GM21723 (cell line): Measurements from ENCODE around the gene KIAA0040.
A peak's percentile ranks its signal among the peaks of the same experiment; 100 is the strongest.

Source experiments
- ATAC-seq: cut with Tn5 transposase; IDR thresholded peaks from one replicate; pipeline ENCODE4 v1.9.1; 2021; ENCODE audit warnings: mild to moderate bottlenecking, moderate library complexity; ENCODE audit not compliant: unreplicated experiment

The KIAA0040 gene

DNA sequence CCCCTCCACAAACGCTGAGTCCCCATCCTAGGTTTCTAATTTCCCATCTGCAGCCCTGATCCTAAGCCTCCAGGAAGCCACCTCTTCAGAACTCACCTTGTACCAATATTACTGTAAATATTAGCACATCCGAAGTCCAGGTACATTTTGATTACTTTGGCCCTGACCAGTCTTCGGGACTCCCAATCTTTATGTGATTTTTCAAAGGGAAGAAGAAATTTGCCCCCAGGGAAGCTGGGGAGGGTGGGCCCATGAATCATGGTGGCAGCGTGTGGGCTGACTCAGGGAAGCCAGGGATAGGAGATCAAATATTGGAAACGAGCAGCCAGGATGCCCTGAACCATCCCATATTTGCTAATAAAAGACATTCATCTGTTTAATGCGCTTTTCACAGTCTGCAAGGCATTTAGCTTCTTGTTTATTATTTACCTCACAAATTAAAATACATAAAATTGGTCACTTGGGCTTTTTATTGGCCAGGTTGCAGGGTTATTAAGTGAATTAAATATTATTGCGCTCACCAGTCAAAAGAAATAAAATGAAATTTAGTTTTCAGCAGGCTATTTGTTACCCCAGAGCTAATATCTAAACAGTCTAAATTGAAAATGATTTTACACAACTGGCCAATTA is 46.6 kb downstream of the KIAA0040 start:
- ATAC-seq, result no peak

DNA sequence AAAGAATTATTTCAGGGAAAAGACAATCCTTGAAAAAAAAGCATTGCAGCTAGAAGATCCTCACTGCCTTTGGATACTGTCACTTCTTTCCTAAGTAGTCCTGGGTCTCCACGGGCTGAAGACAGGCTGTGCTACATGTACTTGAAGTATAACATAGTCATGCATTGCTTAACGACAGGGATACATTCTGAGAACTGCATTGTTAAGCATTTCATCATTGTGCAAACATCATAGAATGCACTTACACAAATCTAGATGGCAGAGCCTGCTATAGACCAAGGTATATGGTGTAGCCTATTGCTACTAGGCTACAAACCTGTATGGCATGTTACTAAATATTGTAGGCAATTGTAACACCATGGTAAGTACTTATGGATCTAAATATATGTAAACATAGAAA is 54.0 kb downstream of the KIAA0040 start:
- no peak for ATAC-seq

DNA sequence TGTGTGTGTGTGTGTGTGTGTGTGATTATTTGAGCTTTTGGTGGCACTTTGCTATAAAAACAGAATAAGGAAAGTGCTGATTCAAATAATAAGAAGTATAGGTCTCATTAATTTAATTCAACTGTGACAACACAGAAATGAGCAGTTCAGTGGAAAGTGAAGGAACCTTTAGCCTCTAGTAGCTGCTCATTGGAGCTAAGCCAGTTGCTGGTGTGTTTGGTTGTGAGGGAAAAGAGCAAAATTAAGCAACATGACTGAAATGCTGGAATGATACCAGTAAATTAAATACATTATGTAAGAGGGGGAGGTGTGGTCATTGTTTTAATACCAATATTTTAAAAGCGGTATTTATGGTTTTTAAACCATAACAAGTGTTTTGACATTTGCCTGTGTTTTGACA is 55.2 kb downstream of the KIAA0040 start:
- no peak for ATAC-seq

DNA sequence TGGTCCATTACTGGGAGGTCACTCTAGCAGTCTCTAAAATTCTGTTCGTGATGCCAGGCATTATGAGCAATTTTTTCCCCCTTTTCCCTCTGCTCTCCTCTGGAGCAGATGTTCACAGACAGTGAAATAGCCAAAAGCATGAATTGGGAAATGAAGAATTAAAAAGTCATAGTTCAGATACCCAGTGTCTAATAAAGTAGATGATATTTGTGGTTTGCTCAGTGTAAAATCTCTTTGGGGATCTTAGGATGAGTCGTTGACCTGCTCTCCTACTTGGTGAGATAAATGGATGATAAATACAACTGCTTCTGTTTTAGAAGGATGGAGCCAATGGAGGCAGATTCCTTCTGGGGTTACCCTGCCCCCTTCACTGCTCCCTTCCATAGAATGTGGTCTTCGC is 56.3 kb downstream of the KIAA0040 start:
- ATAC-seq, result no peak

DNA sequence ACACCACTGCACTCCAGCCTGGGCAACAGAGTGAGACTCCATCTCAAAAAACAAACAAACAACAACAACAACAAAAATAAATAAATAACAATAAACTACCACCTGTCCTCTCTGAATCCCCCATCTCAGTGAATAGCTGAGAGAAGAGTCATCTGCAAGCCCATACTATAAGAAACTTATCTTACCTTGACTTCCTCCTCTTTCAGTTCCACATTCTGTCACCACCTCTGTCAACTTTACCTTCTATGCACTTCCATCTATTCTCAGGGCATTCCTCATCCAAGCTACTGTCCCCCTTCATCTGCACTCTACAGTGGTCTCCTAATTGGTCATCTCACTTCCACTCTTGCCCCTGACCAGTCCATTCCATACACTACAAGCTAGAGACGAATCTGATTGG is 58.1 kb downstream of the KIAA0040 start:
- no peak for ATAC-seq

DNA sequence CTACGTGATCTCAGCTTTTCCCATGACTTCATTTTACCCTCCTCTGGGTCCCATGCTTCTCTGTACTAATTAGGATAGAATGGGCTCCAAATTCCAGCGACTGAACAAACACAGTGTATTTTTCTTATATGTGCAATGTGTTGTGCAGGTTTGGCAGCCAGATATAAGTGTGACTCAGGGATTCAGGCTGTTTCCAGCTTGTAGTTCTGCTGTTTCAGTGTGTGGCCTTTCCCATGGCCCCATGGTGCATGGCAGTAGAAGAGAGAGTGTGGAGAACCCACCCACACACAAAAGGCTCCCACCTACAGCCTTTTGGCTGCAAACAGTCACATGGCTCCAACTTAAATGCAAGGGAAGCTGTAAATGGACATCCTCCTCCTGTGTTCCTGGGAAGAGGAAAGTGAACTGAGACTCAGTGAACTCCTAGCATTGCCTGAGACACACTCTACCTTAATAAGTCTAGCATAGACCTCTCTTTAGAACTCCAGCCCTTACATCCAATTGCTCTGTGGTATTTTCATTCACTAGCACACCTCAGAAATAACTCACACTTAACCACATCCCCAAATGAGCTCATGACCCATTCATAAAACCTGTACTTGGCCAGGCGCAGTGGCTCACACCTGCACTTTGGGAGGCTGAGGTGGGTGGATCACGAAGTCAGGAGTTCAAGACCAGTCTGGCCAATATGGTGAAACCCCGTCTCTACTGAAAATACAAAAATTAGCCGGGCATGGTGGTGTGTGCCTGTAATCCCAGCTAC is 58.7 kb downstream of the KIAA0040 start:
- ATAC-seq, result peak; percentile 52

DNA sequence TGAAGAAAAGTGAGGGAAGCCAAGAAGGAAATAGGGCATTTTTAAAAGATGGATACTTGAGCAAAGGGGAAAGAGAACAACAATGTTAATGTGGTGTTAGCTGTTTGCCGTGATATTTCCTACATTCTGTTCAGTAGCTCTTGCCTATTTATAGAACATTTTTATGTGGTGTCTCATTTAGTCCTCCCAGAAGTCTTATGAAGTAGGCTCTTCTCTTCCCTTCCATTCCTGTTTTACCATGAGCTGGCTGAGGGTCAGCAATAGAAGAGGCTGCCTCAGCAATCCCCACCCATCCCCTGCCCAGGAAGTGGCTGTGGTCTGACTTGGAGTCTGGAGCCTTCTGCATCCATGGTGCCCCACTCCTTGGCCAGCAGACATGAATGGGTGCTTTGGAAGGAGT is 60.1 kb downstream of the KIAA0040 start:
- ATAC-seq, result no peak

DNA sequence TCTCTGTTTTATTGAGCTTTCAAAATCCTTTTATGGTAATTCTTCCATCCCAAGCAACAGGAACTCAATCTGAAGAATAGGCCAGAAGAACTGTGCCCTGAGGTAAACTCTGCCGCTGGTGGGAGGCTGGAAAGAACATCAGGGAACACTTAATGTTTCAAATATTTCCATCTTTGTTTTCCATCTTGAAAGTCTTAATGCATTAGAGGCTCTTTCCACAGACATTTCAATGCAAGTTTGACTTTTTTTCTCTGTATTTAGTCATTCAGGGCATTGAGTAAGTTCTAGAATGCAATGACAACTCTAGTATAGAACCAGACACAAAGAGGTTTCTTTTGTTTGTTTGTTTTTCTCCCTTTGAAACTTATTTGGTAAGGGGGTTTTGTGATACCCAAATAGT is 61.5 kb downstream of the KIAA0040 start:
- no peak for ATAC-seq

DNA sequence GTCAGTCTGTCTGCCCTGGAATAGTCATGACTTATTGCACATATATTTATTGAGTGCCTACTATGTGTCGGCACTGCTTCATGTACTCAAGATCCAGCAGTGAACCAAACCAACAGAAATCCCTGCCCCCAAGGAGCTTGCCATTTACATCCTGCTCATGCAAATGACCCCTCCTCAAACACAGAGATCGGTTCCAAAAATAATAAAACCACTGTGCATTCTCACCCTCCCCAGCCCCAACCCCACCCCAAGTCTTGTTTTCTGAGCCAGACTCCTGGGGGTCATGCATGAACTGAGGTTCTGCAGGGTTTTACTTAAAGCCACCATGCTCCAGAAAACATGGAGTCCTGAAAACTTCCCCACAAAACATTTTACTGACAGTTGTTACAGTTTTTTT is 61.9 kb downstream of the KIAA0040 start:
- peak; percentile 50 for ATAC-seq

DNA sequence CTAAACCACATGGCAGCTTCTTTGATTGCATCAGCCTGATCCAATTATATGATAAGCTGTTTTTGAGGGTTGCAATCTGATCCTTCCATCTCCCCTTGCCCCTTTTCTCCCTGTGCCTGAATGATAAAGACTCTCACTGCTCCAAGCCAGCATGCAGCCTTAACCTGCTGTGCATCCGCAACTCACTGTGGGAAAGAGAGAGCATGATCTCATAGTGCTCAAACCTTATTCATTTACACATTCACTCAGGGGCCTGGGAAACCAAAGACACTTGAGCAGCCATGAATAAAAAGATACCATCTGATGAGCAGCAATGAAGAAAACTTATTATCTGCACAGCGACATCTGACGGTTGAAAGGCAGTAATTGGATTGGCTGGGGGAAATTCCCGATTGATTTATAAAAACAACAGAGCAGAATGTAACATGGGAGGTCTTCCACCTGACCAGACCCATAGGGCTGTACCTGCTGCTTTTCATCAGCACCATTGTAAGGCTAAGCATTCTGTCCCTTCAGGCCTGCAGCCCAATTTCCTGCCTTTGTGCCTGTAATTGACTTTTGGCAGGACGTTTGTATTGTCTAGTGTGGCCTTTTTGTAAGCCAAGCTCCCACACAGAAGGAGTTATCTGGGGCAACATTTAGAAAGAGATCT is 62.5 kb downstream of the KIAA0040 start:
- ATAC-seq, result peak; percentile 7

DNA sequence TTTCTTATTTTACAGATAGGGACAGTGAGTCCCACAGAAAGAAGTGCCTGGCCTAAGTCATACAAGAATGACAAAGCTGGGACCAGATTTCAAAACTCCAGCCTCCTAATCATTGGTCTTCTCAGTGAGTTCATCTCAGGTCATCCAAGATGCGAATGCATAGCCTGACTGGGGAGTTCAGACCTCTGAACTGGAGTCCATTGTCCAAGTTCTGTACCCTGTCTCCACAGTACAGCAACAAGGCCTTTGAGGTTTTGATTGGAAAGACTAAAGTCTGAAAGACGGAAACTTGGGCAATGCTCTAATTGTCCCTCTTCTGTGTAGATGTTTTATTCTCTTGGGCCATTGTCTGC is 63.0 kb downstream of the KIAA0040 start:
- ATAC-seq, result no peak

DNA sequence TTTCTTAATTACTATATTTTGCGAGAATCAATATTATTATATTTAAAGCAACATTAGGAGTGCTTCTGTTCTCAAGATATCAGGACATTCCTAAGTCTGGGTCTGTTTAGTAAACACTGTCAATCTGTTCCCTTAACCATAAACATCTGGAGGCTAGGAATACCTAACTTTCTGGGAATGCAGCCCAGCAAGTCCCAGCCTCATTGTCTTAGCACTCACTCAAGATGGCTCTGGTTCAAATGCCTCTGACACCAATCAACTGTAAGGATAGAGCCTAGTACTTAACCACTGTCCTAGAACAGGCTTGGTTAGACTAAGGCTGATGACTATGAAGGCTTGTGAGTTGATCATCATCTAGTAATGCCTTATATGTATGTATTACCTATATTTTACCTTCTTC is 63.4 kb downstream of the KIAA0040 start:
- no peak for ATAC-seq

DNA sequence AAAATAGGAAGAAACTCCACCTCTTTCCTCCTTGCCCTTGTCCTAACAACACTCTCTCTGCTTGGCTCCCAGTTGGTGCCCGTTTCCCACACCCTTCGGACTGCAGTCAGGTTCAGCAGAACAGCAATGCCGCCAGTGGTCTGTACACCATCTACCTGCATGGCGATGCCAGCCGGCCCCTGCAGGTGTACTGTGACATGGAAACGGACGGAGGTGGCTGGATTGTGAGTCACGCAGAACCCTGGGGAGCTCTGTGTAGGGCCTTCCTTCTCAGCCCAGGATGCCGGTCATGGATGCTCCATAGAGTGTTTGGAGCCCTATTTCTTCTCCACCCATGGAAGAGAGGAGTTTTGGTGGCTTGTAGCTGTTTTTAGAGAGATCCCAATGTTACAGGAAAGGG is 64.1 kb downstream of the KIAA0040 start:
- ATAC-seq, result no peak

DNA sequence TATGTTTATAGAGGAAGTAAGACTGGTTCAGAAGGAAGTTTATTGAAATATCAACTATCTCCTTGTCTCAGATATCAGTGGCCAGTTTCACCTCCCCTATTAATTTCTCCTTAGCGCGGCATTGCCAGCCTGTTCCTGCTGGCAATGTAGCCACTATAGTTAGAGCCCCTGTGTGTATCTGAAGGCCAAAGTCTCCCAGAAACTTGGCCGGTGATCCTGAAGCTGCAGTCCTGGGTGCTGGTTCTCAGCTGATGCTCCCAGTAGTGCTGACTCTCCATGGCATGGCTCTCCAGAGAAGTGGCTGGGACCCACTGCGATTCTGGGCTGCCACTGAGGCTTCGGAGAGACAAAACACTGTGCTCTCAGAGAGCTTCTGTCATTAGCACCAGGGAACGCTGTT is 65.0 kb downstream of the KIAA0040 start:
- ATAC-seq, result no peak

DNA sequence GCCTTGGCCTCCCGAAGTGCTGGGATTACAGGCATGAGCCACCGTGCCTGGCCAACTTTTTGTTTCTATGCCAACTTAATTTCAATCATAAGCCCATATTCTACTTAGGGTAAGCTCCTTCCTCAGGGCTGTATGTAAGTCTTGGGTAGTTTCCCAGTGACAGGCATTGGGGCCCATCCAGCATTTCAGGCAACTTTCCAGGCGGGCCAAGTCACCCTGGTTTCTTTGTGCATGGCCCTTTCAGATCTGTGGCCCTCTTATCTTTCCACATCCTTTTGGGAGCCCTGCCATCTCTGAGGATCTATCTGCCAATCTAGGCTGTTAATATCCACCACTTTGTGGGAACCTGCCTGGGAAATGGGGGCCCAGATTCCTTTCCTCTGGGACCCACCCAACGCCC is 66.2 kb downstream of the KIAA0040 start:
- no peak for ATAC-seq

DNA sequence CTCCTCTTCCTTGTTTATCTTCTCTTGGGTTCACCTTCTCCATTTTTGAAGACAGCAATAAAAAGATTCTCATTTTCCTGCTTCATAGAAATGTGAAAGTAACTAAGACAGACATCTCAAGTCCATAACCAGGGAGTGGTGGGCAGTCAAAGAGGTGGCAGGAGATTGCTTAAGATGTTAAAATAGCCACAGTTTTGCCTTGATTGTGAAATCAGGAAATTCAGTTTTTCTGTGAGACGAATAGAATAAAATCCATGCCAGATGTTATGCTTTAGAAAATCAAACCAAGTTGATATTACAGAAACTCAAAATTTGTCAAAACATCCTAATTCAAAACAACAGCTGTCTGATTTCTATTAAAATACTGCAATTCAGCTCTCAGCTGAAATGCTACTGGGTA is 67.7 kb downstream of the KIAA0040 start:
- no peak for ATAC-seq

DNA sequence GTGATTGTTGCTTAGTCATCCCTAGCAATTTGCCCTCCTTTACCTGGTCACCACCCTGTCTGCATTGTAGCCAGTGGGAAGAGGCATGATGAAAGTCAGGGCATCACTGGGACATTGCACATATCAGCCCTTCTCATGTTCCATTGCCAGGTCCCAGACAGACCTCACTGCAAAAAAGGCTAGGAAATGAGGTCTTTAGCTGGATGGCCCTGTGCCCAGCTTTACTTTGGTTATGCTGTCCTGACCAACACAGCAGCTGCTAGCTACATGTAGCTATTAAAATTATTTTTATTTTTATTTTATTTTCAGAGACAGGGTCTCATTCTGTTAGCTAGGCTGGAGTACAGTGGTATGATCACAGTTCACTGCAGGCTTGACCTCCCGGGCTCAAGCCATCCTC is 72.1 kb downstream of the KIAA0040 start:
- no peak for ATAC-seq

DNA sequence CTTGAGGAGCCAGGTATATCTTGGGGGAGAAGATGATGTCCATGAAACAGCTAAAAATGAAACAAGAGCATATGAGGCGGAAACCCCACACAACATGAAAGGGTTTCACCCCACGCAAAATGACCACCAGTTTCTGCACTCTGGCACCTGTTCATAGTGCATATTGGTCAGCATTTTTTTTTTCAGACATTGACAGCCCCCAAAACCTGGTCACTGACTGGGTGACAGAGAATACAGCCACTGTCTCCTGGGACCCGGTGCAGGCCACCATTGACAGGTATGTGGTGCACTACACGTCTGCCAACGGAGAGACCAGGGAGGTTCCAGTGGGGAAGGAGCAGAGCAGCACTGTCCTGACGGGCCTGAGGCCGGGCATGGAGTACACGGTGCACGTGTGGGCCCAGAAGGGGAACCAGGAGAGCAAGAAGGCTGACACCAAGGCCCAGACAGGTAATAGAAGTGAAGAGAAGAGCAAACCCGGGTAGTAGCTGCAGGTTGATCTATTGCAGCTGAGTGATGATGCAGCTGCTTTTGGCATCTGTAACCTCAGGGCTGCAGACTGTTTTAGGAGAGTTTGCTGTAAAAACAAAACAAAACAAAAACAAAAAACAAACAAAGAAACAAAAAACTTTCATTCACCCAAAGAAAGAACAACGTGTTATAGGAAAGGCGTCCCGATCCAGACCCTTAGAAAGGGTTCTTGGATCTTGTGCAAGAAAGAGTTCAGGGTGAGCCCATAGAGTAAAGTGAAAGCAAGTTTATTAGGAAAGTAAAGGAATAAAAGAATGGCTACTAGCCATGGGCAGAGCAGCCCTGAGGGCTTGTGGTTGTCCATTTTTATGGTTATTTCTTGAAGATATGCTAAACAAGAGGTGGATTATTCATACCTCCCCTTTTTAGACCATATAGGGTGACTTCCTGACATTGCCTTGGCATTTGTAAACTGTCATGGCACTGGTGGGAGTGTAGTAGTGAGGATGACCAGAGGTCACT is 73.9 kb downstream of the KIAA0040 start:
- ATAC-seq, result no peak

DNA sequence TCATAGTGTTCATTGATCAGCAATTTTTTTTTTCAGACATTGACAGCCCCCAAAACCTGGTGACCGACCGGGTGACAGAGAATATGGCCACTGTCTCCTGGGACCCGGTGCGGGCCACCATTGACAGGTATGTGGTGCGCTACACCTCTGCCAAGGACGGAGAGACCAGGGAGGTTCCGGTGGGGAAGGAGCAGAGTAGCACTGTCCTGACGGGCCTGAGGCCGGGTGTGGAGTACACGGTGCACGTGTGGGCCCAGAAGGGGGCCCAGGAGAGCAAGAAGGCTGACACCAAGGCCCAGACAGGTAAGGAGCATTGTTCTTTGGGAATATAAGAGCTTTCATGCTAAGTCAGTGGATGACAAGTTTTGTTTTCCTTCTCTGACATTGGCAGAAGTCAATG is 75.7 kb downstream of the KIAA0040 start:
- ATAC-seq, result no peak

DNA sequence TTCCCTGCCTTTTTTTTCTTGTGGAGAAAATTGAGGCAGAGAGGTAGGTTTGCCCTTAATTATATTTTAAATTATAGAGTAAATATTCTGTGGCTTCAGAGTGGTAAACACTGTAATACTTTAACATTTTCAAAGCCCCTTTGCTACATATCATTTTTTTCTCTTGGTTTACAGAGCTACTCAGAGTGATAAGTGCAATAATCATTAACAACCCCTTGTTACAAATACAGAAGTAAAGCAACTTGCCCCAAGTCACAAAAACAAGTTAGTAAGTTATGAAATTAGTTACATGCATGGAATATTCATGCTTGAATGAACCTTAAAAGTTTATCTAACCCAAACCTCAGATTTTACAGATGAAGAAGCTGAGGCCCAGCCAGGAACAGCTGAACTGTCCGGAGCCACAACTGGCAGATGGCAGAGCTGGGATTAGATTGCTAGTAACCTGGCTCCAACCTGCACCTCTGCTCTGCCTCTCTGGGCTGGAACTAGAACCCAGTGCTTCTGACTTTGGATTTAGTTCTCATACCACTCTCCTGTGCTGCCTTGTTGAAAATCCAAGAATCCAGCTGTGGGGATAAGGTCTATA is 76.3 kb downstream of the KIAA0040 start:
- no peak for ATAC-seq

DNA sequence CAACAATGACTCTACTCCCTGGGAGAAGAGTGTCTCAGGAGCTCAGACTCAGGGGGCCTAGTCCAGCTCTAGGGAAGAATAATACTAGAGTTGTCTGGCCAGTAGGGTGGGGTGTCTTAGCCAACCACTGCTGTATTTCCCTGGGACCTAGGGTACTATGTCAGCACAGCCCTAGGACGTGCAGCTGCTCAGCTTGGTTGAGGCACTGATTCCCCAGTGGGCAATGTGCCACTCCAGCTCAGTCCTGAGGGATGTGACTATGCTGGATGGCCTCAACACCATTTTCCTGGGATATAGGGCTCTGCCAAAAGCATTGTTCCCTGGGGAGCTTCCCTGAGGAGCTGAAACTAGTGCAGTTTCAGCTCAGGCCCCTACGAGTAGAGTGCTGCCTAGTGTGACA is 77.6 kb downstream of the KIAA0040 start:
- no peak for ATAC-seq
